Stimulated activated CD8-positive, alpha-beta memory T cell treated with anti-CD3 and anti-CD28 coated beads, Interleukin-2, amount 100 ng/mL, for 1 hour (primary cell): ENCODE measurements around the gene MACROD1.

Experiments
- DNase-seq, 2 donors: peaks; one replicate each; pipeline ENCODE4 v3.0.0-alpha.2; 2020; ENCODE audit warnings: low read depth in 2 of 2

MACROD1 gene, protein sequence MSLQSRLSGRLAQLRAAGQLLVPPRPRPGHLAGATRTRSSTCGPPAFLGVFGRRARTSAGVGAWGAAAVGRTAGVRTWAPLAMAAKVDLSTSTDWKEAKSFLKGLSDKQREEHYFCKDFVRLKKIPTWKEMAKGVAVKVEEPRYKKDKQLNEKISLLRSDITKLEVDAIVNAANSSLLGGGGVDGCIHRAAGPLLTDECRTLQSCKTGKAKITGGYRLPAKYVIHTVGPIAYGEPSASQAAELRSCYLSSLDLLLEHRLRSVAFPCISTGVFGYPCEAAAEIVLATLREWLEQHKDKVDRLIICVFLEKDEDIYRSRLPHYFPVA

DNA sequence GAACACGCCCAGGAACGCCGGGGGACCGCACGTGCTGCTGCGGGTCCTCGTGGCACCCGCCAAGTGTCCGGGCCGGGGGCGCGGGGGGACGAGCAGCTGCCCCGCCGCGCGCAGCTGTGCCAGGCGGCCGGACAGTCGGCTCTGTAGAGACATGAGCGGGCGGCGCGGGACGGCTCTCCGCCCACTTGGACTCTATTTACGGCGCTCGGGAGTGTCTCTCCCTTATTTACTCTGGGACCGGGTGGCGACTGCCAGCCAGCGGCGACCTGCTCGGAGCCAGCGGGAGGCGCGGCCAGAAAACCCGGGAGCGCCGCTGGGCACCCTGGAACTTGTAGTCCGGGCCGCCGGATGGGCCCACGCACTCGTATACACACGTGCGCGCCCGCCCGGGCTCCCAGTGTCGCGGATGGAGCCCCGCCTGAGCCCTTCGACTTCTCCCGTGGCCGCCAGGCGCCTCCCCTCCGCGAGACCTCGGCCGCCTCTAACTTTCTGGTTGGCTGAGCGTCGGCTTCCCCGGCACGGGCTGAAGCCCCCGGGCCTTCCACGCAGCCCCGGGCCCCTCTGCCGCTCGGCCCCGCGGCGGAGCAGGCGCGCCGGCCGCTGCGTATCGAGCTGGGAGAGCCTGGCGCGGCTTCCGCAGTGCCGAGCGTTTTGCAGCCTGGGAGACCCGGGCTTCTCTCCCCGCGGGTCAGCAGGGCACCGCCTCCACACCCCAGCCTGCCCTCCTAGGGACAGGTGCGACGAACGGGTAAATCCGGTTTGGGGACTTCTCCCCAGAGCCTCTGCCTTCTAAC is at the start of gene MACROD1:
Gene MACROD1, minus strand, starts transcription at position 272 of the 794 bp plus-strand sequence. Its CDS starts 119 bp downstream, at position 153.
- peak; percentile 53 to 60 for DNase-seq

DNA sequence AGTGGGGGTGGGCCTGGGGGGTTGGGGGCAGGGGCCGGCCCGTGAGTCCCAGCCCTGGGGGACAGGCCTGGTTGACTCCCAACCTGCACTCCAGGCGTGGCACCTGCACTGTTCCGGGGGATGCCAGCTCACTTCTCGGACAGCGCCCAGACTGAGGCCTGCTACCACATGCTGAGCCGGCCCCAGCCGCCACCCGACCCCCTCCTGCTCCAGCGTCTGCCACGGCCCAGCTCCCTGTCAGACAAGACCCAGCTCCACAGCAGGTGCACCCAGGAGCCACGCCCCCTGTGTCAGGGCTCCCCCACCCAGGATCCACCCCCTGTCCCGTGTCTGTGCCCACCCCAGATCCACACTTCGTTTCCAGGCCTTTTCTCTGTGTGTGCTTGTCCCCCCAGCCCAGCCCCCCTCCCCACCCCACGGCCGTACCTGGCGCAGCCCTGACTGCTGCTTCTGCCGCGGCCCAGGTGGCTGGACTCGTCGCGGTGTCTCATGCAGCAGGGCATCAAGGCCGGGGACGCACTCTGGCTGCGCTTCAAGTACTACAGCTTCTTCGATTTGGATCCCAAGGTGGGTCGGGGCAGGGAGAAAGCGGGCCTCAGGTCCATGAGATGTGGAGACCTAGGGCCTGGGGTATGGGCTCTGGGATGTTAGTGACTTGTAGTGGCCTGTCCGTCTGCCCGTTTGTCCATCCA is 45.4 kb upstream of the MACROD1 start:
- DNase-seq = no peak

- no peak for DNase-seq
Observed at GRCh38 chr11:64210301-64211020, 44.5 kb upstream of the MACROD1 start.

- DNase-seq = no peak
Observed at GRCh38 chr11:64209563-64209843, 43.6 kb upstream of the MACROD1 start.

GRCh38 chr11:64208796-64209562 is 43.1 kb upstream of the MACROD1 start:
- no peak for DNase-seq

- DNase-seq = no peak
Observed at GRCh38 chr11:64208086-64208795, 42.3 kb upstream of the MACROD1 start.

- DNase-seq = peak in 1 of 2 donors; percentile 58
Observed at GRCh38 chr11:64207256-64208085, 41.6 kb upstream of the MACROD1 start.

DNA sequence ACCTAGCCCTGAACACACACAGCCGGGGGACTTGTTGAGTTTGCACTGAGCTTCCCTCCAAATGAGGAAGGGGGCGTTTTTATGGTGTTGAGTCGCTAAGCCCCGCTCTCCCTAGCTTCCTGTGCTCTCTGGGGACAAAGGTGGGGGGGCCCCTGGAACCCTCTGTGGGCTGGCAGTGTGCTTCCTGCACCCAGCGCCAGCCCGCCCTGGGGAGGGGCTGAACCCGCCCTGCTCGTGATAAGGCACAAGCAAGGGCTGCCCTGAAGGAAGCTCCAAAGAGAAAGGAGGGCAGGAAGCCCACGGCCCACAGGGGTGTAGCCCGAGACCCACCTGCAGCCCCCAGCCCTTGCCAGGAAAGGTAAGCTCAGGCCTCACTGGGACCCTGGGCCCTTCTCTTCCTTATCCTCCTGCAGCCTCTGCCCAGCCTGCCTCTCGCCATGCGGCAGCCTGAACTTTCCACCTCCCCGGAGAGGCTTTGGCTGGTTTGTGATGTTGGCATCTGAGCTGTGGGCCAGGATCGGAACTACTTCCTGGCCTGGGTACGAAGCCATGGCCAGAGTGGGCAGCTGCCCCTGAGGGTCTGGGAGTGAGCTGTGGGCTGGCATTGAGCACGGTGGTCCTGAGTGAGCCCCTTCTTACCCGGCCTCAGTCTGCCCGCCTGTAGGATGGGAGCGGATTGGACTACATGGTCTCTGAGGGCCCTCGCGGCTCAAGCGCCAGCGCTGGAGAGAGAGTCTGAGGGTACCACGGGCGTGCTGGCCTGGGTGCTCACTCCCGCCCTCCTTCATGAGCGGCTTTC is 40.7 kb upstream of the MACROD1 start, which contains the start of gene FERMT3:
Gene FERMT3, plus strand, starts transcription at position 265 of the 799 bp plus-strand sequence. CDS start 644 bp downstream, outside the sequence.
- peak in 1 of 2 donors; percentile 43 for DNase-seq

DNA sequence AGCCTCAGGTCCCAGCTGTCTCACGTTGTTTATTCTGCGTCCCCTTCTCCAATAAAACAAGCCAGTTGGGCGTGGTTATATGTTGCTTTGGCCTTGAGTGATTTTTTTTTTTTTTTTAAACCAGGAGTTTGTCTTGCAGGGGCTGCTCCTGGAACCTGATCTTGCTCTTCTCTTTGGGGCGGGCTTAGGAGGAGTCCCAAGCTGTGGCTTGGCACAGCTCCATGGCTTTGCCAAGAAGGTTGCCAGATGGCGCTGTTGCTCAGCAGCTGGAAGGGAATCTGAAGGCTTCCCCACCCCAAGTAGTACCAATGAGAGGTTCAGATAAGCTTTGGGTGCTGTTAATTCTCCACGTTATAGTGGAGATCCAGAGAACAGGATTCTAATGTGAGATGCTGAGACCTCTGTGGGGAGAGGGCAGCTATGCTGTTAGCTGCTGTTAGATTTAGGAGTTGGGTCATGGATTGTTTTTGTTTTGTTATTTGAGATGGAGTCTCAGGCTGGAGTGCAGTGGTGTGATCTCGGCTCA is 38.6 kb upstream of the MACROD1 start:
- peak; percentile 58 to 71 for DNase-seq

DNA sequence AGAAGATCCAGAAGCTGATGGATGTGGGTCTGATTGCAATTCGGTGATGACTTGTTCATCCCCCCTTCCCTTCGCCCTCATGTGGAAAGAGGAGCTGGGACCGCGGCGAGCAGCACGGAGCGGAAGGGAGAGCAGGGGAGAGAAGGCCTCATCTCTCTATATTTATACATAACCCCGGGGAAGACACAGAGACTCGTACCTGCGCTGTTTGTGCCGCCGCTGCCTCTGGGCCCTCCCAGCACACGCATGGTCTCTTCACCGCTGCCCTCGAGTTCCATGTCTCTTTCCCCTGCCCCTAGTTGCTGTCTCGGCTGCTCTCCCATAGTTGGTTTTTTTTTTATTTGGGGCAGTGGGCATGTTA is 38.1 kb upstream of the MACROD1 start:
- no peak for DNase-seq

GRCh38 chr11:64203421-64204079 is 37.6 kb upstream of the MACROD1 start:
- DNase-seq = no peak

DNA sequence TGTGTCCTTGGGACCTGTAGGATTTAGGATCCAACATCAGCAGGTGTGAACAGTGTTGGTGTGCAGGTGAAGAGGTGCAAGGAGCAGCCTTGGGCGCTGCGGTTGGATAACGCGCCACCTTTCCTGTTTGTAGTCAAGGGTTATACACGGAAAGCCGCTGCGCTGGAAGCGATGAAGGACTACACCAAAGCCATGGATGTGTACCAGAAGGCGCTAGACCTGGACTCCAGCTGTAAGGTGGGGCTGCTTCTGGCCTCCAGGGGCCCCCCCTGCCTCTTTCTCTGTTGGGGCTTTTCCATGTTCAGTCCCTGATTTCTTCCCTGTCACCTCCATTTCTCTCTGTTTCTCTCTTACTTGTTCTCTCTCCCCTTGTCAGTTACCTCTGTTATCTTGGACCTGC is 37.1 kb upstream of the MACROD1 start:
- no peak for DNase-seq

GRCh38 chr11:64201543-64201942 is 35.6 kb upstream of the MACROD1 start:
- no peak for DNase-seq

GRCh38 chr11:64198511-64198910 is 32.6 kb upstream of the MACROD1 start:
- DNase-seq = no peak

- DNase-seq = no peak
Observed at GRCh38 chr11:64196626-64197025, 30.7 kb upstream of the MACROD1 start.

- no peak for DNase-seq
Observed at GRCh38 chr11:64192434-64192833, 26.5 kb upstream of the MACROD1 start.

DNA sequence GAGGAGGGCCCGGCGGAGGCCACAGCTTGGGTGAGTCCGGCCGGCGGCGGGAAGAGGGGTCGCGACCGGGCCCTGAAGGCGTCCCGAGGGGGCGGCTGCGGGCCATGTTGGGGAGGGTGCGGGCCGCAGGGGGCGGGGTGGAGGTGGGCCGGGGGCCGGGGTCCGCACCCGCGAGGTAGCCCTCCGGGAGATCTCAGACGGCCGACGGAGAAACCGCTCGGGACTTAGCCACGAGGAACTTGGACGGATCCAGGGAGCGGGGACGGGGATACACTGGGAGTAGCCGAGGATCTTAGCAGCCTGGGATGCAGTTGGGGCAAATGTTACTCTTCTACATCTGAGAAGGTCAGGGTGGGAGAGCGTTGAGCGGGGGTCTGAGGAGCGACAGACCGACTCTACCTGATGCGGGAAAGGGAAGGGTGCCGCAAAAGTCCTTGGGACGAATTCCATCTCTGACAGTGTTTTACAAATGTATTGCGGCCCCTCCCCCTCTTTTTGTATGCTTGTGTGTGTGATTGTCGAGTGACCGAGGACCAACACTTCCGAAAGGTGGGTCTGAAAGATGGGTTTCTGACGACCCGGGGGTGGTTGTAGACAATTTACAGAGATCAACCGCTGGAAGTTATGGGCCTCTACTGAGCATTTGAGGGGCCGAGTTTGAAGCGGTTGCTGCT is 20.7 kb upstream of the MACROD1 start:
- no peak for DNase-seq
